CD4-positive, alpha-beta T cell treated with Interleukin-10 for 1 hour (primary cell): ENCODE data around the gene RPS6KA2.

Experiments used
- DNase-seq: peaks from one replicate; pipeline ENCODE4 v3.0.0-alpha.2; 2020

The RPS6KA2 gene

DNA sequence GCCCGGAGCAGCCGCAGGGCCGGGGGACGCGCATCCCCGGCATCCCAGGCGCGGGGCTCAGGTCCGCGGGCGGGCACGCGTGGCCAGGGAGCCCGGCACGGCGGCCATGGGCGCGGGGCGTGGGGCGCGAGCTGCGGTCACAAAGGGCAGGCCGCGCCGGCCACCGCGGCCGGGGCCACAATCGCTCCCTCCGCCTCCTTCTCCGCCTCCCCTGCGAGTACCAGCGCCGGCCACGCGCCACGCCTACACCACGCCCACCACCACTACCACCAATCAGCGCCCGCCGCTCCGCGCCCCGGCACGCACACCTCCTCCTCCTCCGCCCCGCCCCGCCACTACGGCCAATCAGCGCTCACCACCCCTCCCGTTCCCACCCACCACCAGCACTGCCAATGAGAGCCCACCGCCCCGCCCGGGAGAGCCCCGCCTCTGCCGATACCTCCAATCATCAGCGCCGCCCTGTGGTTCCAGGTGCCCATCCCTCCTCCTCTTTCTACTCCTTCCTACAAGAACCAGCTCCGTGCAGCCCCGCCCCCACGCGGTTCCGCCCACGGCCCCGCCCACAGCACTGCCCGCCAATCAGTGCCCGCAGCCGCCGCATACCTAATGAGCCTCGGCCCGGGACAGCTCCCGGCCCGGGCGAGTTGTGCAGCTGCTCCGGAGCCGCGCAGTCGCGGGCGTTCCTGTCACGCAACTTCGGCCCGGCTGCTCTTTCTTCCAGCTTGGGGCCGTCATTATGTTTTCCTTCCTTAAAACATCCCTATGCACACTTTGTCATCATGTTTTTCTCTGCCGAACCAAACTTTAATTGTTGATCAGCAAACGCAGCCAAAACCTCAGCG, at the start of gene RPS6KA2:
Gene RPS6KA2, minus strand, starts transcription at position 219 of the 842 bp plus-strand sequence. CDS start 232 bp downstream, outside the sequence.
- peak; percentile 100 for DNase-seq

GRCh38 chr6:166676270-166676860, 49.3 kb upstream of the RPS6KA2 start:
- no peak for DNase-seq

DNA sequence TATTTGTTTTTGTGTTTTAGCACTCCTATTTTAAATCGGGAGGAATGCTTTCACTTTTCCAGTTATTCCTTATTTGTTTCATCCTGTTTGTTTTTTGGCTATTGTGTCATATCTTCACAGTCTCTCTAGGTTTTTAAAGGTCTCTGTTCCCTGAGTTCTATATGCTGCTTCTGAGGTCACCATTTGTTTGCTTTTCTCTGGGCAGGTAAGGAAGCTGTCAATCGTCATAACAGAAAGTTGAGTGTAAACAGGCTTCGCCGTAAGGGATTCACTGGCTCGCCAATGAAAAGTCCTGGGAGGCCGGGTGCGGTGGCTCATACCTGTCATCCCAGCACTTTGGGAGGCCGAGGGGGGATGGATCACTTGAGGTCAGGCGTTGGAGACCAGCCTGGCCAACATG, 48.7 kb upstream of the RPS6KA2 start:
- DNase-seq = no peak

GRCh38 chr6:166673309-166673708, 46.3 kb upstream of the RPS6KA2 start:
- no peak for DNase-seq

DNA sequence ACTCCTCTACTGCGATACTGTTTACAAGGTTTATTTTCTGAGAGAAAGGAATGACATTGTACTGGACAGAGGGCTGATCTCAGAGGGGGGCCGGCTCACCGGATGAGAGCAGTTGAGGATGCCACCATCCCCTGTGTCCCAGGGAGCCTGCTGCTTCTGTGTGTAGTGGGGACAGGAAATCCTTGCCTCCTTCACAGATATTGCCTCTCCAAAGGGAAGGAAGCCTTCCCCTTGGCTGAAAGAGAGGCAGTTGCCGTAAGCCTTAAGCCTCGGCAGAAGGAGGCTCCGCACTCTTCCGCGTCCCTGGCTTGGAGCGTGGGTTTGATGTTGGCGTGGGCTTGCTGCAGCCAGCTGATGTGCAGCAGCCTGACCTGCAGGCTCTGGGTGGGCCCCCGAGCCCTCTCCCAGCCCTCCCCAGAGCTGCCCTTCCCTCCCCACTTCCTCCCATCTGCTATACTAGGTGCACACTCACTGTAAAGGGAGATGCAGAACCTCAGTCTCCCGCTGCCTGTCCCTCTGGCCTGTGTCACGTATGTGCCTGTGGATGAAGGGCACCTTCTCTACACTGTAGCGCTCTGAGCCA, 45.7 kb upstream of the RPS6KA2 start:
- DNase-seq = no peak

- DNase-seq = no peak
Observed at GRCh38 chr6:166672146-166672545, 45.1 kb upstream of the RPS6KA2 start.

GRCh38 chr6:166671434-166672081, 44.5 kb upstream of the RPS6KA2 start:
- no peak for DNase-seq

- no peak for DNase-seq
Observed at GRCh38 chr6:166670894-166671293, 43.8 kb upstream of the RPS6KA2 start.

- no peak for DNase-seq
Observed at GRCh38 chr6:166670013-166670412, 43.0 kb upstream of the RPS6KA2 start.

DNA sequence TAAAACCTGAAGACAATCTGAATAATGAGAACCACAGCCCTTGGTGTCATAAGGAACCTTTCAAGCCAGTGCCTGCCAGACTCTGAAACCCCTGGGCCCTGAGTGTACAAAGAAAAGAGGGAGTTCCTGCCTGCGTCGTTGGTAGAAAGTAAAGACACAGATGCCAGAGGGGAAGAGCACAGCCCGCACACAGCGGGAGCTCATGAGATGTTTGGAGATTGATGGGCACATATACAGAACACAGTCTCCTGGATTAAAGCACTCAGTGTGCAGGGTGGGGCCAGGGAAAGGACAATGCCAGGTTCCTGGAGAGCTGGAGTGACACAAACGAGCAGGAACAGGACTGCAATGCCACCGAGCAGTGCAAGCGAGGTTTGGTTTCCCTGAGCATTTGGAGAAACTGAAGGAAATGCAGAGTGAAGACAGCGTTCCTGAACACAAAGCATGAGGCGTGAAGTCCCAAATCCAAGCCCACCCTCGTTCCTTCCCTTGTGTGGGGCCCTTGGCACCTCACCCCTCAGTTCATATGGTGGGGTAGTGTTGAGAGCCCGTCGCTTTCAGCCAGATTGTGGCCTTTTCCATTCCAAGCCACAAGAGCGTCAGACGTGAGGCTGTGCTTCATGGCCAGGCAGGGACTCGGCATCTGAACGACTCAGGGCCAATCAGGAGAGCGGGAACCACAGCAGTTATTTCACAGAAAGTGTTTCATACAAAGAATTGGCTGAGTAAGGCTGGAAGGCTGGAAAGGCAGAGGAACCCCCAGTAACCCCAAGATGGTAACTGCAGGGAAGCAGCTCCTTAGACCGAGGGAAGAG, 41.0 kb upstream of the RPS6KA2 start:
- DNase-seq = no peak

DNA sequence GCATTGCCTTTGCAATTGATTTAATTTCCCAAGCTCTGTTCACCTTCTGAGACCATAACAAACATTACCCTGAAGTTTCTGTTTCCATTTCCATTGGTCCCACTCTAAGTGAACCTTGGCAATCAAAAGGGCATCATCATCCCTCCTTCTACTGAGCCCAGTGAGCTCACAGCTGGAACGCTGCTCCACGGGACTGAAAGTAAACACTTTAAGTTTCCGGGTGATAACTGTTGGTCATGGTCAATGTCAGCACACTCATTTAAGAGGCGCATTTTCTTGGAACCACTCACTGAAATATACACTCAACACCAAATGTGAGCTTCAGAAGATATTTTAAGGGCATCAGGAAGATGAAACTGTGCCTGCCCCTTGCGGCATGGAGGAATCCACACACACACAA, 37.1 kb upstream of the RPS6KA2 start:
- no peak for DNase-seq

- no peak for DNase-seq
Observed at GRCh38 chr6:166663568-166663967, 36.5 kb upstream of the RPS6KA2 start.

- DNase-seq = no peak
Observed at GRCh38 chr6:166662690-166663089, 35.6 kb upstream of the RPS6KA2 start.

DNA sequence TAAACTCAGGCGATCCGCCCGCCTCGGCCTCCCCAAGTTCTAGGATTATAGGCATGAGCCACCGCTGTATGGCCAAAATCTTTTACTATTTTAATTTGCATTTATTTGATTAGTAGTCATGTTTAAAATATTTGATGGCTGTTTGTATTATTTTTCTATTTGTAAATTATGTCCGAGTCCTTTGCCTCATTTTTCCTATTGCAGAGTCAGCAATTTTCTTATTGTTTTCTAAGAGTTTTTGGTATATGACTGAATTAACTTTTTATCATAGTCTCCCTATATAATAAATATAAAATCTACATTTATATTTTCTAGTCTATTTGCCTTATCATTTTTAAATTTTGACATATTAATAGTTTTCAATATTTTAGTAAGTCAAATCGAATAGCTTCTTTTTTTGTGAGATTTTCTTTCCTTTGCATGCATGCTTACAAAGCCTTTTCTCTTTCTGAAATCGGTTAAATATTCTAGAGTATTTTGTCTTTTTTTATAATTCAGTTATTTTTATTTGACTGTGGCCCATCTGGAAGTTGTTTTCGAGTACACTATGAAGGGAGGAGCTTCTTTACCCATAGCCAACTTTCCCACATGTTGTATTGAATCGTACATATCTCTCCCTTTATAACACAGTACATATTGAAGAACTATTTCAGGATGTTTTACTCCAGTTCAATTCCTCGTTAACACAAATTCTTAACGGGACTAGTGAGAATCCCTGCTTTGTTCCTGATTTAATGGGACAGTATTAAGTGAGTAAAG, 34.5 kb upstream of the RPS6KA2 start:
- DNase-seq = no peak

GRCh38 chr6:166660157-166660688, 33.2 kb upstream of the RPS6KA2 start:
- DNase-seq = no peak

- no peak for DNase-seq
Observed at GRCh38 chr6:166659581-166659980, 32.5 kb upstream of the RPS6KA2 start.

GRCh38 chr6:166658792-166659150, 31.7 kb upstream of the RPS6KA2 start:
- no peak for DNase-seq

GRCh38 chr6:166658115-166658791, 31.2 kb upstream of the RPS6KA2 start:
- no peak for DNase-seq

- DNase-seq = no peak
Observed at GRCh38 chr6:166657531-166657930, 30.5 kb upstream of the RPS6KA2 start.

DNA sequence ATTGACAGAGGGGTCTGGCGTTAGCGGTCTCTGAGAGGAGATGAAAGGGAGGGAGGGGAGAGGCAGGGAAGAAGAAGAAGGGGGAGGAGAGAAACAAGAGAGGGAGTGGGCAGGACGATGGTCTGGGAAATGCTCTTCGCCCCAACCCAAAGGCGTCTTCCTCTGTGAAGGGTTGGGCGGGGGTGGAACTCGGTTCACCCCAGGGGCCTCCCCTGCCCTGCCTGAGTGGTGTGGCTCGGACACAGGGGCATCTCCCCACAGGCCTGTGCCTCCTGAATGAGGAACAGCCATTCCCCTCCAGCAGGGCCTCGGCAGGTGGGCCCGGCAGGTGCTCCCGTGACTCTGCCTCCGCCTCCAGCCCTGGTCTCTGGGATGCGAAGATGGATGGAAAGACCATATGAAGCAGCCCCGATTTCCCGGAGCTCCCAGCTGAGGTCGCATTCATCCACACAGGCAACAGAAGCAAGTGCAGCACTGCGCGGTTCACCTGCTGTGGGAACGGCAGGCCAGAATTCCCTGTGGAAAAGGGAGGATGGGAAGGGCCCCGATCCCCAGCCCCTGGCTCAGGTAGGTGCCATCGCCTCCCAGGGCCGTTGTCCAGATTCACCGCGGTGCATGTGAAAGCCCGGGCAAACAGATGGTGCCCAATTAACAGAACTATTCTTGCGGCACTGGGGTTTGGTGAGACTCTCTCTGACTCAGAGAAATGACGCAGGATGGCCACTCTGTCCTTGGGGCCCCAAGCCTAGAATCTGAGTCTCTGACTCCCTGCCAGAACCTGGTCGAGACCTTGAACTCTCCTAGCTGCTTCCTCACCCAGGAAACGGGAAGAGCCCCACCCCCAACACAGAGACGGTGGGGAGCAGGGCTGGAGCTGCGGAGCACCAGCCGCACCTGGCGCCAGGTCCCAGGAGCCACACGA, 29.4 kb upstream of the RPS6KA2 start:
- DNase-seq = no peak
